Hematopoietic multipotent progenitor cell treated with erythropoietin and hydrocortisone succinate and interleukin-3 and kit ligand, for 17 days (in vitro differentiated cells): Measurements from ENCODE around the gene SECTM1.
"Not testable (repeated sequence)": the region's sequence is repeated elsewhere in the genome, so short reads cannot be mapped to it uniquely, and the experiment has no call there.

Source experiments
- DNase-seq: peaks from one replicate; pipeline ENCODE4 v3.0.0-alpha.2; 2015; ENCODE audit warnings: low spot score

Gene SECTM1

GRCh38 chr17:82347994-82348393 lies 14.4 kb upstream of the SECTM1 start:
- not testable (repeated sequence) for DNase-seq

GRCh38 chr17:82346342-82347300 lies 13.1 kb upstream of the SECTM1 start:
- DNase-seq: no peak

GRCh38 chr17:82345151-82345976 lies 11.8 kb upstream of the SECTM1 start:
- DNase-seq: peak; percentile 24

- DNase-seq: no peak
Measured at GRCh38 chr17:82344175-82344907, 10.8 kb upstream of the SECTM1 start.

GRCh38 chr17:82343560-82343959 lies 10.0 kb upstream of the SECTM1 start:
- no peak for DNase-seq

DNA sequence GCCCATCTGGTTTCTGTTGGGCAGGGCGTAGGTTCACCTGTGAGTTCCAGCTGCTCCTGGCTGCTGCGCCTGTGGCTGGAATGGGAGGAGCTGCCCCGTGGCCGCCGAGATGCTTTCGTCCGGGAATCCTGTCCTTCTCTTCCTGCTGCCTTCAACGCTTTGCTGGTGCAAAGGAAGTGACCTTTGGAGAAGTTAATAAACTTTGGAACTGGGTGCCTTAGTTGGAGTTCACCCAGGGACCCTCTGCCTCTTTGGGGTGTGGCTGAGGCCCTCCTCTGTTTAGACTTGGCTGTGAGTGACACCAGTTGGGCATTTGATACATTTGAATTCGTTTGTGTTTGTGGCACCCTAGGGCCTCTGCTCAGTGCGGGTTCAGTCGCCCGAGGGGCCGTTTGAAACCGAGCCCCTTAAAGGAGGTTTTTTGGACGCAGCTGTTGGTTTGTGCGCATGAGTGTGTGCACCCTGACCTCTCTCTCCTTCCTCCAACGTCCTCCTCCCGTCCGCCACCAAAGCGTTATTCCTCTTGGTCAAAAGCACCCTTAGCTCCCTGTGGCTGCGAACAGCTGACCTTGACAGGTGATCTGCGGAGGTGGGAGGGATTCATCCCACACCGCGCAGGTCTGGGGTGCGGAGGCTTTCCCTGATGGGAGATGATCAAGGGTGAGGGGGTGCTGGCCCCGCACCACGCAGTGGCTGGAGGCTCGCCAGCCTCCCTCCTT lies 9.0 kb upstream of the SECTM1 start:
- DNase-seq: no peak

- DNase-seq: no peak
Measured at GRCh38 chr17:82339634-82340580, 6.3 kb upstream of the SECTM1 start.

- no peak for DNase-seq
Measured at GRCh38 chr17:82338858-82339633, 5.5 kb upstream of the SECTM1 start.

DNA sequence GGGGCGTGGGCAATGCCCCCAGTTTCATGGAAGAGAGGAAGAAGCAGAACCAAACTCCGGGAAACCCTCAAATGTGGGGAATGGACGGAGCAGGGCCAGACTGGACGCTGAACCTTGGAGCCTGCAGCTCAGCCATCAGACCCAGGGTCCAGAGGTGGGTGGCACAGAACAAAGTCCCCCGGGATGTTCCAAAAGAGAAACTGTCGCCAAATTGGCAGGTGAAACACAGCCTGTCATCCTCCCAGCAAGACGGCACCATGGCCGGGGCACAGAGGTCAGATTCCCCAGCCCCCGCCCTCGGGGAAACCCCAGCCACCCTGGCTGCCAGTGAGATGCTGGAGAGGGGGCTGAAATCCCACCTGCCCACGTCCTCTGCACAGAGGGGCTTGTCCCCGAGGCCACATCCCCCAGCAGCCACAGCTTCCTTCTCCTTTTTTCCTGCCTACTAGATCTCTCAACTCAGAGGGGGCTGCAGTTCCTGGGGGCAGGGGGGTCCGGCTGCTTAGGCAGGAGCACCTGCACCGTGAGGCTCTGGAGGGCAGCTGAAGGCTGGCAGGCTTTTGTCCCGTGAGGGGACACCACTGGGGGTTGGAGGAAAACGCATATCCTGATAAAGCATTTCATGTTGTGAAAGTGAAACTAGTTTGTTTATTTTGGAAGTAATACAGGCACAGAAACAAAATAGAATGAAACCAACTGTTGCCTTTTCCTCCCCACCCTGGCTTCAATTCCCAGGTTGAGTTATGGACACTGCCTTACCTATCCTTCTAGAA lies 1.2 kb upstream of the SECTM1 start:
- peak; percentile 31 for DNase-seq

DNA sequence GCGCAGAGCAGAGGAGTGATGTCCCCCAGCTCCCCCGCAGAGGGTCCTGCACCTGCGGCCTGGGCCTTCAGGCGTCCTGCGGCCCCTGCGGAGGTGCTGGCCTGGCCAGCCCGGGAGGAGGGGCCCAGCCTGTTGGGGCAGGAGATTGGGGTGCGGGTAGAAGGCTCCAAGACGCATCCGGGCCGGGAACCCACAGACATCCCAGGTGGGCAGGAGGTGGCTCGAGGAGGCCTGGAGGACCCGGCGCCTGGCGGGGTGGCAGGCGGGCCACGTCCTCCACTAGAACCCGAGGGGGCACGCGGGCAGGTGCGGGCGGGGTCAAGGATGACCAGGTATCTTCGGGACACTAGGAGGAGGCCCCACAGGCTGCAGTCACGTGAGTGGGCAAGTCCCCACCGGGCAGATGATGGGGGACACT lies 647 bp upstream of the SECTM1 start:
- no peak for DNase-seq

- no peak for DNase-seq
Measured at GRCh38 chr17:82332669-82333278, 792 bp downstream of the SECTM1 start.

GRCh38 chr17:82331345-82331939 lies 2.1 kb downstream of the SECTM1 start:
- DNase-seq: no peak

DNA sequence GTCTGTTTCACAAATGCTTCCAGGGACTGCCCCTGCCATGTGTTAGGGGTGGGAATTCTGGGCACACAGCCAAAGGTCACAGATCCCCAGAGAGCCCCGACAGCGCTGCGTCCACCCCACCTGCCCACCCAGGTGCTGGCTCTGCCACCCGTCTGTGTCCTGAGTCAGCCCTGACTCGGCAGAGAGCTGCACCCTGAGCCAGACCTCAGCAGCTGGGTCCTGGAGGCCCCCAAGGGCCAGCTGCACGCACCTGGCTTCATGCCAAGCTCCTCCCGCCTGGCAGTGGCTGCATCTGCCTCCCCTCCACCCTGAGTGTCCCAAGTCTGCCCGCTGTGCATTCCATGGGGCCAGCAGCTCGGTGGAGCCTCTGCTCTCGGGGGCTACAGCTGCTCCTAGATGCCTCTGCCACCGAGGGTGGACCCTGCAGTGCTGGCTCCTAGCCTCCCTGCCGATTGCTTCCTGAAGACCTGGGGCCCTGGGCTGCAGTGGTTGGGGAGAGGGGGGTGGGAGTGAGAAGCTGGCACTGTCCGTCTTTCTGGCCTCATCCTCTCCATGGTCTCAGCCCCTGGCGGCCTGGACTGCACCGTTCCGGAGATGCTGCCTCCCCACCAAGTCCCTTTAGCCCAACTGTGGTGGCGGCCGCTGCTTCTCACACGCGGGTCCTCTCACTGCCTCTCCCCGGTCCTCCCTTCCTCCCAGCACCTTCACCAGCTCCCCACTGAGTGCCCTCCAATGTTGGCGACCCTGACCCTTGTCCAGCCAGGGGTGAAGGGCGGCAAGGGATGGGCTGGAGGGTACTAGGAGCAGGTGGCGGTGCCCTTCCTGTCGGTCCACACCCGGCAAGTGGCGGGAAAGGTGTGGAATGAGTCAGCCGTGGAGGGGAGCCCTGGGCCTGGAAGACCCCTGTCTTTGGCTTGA lies 3.0 kb downstream of the SECTM1 start:
- DNase-seq: no peak

- DNase-seq: no peak
Measured at GRCh38 chr17:82329683-82330321, 3.8 kb downstream of the SECTM1 start.

GRCh38 chr17:82328994-82329507 lies 4.5 kb downstream of the SECTM1 start:
- DNase-seq: no peak
